IPS-NIHi7 (cell line): ENCODE results near the gene PVALEF.

ENCODE experiments used
- DNase-seq: peaks from one replicate; pipeline ENCODE4 v3.0.0; 2012; ENCODE audit warnings: mixed read lengths; ENCODE audit errors: extremely low spot score

The PVALEF gene

GRCh38 chr17:81196505-81197408 is 31.4 kb downstream of the PVALEF start:
- no peak for DNase-seq

- no peak for DNase-seq
Measured at GRCh38 chr17:81197409-81197795, 32.1 kb downstream of the PVALEF start.

DNA sequence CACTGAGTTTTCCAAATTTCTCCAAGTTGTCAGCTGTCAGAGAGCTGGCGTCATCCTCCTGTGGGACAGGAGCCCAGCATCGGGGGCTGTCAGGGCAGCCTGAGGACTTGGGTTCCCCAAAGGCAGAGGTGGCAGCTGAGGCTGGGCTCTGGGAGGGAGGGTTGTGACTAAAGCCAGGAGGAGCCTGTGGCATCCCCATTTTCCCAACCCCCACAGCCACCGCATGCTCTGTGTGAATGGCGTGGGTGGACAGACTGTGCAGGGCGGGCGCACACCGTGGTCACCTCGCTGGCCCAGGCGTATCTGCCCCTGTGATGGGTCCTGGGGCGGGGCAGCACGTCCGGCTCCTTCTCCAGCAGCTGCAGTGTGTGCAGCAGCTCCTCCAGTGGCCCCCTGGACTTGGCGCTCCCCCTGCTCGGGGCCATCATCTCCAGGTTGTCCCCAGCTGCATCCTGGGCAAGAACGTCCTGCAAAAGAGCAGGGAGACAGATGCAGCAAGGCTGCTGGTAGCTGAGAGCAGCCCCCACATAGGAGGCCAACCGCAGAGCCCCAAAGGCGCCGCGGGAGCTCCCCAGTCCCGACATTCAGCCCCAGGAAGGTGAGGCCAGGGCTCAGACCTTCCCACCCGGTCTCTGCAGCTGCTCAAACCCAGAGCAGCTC is 32.7 kb downstream of the PVALEF start:
- no peak for DNase-seq

DNA sequence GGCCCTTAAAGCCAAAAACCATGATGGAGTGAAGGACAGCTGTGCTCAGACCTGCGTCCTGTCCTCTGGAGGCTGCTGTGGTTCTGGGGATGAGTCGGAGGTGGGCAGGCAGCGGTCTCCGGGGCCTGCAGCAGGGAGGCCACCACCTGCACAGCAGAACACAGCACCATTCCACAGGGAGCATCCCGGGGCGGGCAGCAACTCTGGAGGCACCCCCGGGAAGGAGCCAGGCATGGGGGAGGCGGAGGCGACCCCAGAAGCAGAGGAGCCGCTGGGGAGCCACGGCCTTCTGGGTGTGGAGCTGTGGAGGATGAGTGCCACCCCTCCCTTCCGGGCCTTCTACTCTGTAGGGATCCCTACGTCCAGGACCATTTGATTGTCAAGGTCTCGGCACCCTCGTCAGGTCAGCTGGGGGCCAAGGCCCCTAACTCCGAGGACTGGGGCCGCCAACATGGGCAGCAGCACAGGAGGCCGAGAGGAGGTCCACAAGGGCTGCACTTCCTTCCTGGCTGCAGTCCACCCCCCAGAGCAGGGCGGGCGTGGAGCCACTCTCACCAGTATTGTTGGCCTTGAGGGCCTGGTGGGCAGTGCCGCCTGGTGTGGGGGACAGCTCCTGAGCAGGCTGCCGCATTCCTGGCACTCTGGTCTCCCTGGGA is 33.6 kb downstream of the PVALEF start:
- no peak for DNase-seq

DNA sequence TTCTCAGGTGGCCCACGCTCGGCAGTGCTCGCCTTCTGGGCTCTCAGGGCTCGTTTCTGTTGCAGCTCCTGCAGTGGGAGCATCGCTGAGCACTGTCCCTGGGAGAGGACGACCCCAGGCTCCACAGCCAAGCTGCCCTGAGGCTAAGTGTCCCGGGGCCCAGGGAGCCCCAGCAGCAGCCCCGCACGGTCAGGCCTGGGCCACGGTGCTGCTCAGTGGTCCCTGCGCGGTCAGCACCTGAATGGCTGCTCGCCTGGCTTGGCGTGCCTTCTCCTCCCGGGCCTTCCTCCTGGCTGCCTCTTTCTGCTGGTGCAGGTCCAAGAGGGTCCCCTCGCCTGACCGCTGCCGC is 34.1 kb downstream of the PVALEF start:
- DNase-seq, result no peak

GRCh38 chr17:81200201-81200600 is 34.9 kb downstream of the PVALEF start:
- no peak for DNase-seq

DNA sequence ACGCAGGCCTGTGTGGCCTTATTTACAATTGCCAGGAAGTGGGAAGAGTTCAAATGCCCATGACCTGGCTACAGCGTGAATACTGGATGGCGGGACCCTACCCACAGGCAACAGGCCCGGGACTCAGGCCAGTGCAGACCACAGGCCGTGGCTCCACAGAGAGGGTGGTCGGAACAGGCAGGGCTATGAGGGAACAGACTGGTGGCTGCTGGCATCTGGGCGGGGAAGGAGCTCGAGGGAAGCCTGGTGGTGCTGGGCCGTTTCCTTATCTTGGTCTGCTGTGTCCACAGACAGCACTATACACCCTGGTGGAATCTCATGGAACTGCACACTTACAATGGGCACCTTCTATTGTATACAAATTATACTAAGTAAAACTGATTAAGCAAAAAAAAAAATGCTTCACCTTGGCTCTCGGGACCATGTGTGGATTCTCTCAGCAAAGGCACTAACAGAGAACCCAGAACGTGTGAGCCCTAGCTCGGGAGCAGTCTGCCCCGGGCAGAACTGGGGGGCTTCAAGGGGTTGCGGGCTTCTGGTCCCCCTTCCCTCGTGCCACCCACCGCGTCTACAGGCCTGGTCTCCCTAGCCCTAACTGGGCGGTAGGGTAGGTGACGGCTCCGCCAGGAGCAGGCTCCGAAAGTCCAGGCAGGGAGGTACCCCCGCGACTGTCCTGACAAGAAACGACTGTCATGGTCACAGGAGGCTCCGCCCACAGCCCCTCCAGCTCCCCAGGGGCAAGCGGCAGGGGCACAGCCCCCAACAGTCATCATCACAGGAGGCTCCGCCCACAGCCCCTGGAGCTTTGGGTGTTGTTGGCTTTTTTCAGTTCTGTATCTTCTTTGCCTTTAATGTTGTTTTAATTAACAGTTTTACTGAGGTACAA is 35.6 kb downstream of the PVALEF start:
- DNase-seq, result peak; percentile 65

DNA sequence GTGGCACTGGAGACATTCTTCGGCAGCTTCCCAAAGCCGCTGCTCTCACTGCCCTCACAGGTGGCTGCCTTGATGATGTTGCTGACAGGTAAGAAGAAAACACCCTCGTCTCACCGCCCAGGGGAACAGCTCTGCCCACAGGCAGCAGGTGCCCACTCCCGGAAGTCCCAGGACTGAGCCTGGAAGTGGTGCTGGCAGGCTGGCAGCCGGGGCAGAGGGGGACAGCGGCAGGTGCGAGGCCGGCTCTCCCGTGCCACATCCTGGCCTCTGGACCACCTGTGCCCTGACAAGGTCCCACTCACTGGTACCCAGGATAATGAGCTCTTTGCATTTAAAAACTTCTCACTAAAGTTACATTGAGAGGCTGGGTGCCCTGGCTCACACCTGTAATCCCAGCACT is 37.0 kb downstream of the PVALEF start:
- no peak for DNase-seq

- DNase-seq, result no peak
Measured at GRCh38 chr17:81203136-81203535, 37.8 kb downstream of the PVALEF start.

- no peak for DNase-seq
Measured at GRCh38 chr17:81204578-81204977, 39.3 kb downstream of the PVALEF start.

- no peak for DNase-seq
Measured at GRCh38 chr17:81206166-81206565, 40.9 kb downstream of the PVALEF start.

DNA sequence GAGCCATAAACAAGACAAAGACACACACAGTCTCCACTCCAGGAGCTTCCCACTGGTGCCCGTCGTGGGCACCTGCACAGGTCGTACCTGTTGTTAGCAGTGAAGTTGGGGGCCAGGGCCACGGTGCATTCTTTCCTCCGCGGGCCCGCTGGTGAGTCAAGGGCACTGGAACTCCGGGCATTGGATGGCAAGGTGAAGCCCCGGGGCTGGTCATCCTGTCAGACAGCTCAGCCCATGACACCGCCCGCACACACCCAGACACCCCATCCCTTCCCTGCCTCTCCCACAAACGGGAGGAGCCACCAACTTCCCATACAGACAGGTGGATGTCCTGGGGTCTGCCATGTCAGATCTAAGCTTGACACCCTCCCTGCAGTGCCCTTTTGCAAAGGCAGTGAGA is 41.4 kb downstream of the PVALEF start:
- DNase-seq, result no peak

DNA sequence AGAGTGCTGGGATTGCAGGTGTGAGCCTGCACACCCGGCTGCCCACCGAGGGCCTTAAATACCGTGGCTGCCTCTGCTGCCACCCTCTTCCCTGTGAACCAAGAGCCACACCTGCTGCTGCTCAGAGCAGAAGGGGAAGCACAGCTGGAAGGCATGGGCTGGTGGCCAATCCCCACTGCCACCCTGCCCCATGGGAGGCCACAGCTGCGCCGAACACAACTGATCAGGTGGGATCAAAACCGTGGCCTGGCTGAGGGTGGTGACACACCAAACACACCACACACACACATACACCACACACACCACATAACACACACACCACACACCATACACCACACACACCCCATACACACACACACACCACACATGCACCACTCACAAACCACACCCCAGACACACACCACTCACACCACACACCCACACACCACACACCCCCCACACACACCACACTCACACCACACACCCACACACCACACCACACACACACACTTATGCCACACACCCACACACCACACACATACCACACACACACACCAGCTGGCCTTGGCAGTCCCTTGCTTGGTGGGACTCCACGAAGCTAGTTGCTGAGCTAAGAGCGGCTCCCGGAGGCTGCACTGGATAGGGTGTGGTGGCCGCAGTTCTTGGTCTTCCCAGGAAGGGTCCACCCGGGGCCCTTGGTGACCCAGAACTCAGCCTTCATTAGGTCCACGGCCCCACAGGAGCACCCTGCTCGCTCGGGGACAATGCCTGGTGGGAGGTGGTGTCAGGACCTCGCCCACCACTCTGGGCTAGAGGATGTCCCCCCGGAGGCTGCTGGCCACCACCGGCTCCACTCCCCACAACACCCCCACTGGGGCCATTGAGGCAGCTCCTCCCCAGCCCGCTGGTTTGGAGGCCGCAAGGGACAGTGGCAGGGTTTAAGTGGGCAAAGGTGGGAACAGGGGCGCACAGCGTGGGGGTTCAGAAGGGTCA is 42.6 kb downstream of the PVALEF start:
- DNase-seq, result no peak

DNA sequence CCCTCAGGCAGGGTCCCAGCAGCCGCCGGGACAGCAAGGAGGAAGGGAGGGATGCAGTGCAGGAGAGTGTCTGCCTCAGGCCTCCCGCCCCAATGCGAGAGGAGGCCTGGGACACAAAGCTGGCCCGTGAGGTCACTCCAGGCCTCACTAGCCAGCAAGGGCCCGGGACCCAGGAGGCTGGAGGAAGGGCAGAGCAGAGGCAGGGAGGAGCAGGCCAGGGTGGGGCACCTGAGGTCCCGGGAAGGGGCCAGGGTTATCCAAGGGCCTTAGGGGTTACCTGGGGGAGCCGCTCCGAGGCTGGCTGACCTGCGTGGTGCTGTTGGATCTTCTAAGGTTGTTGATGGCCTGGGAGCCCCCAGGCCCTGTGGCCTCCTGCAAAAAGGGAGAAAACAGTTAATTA is 43.3 kb downstream of the PVALEF start:
- DNase-seq, result no peak

DNA sequence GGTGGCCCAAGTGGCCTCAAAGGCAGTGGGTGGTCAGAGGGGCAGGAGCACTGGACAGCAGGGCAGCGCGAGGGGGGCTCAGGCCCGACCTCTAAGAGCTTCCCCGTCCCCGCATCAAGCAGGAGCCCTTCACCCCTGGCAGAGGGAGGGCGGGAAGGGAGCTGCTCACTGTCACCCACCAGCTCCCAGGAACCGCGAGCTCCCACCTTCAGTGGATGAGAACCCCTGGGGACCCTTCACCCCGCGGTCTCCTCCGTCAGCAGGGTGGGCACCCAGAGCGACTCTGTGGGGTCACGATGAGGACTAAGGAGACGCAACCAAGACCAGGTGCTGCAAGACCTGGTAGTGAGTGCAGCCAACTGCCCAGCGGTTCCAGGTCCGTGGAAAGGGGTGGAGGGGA is 43.8 kb downstream of the PVALEF start:
- DNase-seq, result no peak

- no peak for DNase-seq
Measured at GRCh38 chr17:81210466-81210865, 45.2 kb downstream of the PVALEF start.

GRCh38 chr17:81210868-81211267 is 45.6 kb downstream of the PVALEF start:
- DNase-seq, result no peak

- DNase-seq, result no peak
Measured at GRCh38 chr17:81212365-81212764, 47.1 kb downstream of the PVALEF start.

GRCh38 chr17:81213978-81214377 is 48.7 kb downstream of the PVALEF start:
- no peak for DNase-seq

DNA sequence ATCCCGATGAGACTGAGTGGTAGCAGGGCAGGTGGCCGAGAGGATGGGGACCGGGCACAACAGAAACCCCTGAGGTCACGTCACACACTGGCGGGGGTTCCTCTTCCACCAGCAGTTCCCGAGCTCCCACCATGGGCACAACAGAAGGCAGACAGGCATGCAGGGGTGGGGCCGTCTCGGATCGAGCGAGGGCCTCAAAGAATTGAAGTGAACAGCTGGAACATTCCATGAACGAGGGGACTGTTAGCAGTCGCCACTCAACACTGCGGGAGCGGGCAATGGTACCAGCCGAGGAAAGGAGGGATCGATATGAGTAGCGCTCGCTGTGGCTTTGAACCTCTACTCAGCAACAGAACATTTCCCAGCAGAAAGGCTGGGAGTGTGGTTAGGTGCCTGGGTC is 52.2 kb downstream of the PVALEF start:
- DNase-seq, result no peak

- DNase-seq, result no peak
Measured at GRCh38 chr17:81218459-81218858, 53.2 kb downstream of the PVALEF start.
